ENCODE results near the gene RASA4B. TPM values are rescaled to one million over a fixed set of nuclear protein-coding genes. Genes with fewer than 3 reads are reported as not detected.
A peak's percentile ranks its signal among the peaks of the same experiment; 100 is the strongest.
"Not testable (repeated sequence)": the region's sequence is repeated elsewhere in the genome, so short reads cannot be mapped to it uniquely, and the experiment has no call there.

Gene RASA4B
- total RNA-seq, 1 donor from 2014 or later, result 12.3 TPM

DNA sequence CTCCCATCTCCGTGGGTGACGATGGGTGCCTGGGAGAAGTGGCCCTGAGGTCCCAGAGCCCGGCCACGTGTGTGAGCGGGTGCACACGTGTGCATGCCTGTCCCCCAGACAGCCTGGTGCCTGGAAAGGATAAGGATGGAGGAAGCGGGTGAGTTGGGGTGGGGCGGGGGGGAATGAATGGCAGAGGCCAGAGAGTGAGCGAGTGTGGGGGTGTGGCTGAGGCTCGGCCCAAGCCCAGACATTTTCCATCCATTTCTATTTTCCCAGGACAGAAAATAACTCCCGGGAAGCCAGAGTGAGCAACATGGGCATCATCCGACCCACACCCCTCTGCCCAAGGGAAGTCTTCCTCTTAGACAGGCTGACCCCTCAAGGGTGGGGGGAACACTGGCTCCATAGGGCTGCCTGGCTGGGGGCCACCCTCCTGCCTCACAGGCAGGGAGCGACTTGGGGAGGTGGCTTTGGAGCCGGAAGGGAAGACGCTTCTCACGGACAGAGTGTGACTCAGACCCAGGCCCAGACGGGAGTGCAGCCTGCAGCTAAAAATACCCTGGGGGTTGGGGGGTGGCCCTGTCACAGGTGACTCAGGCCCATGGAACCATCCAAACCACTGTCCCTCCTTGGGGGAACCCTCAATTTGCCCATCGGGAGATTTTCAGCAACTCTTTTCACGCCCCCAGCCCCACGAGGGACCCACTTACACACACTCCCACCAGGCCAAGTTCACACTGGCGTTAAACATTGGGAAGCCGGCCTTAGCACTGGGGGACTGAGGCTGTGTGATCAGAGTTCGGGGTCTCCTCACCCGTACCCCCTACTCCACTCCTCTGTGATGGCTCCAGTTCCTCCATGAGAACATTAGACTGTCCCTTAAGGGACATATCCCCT, 12.0 kb downstream of the RASA4B start:
- not testable (repeated sequence) for H3K27ac Mint-ChIP-seq (ENCODE audit: unreplicated experiment); DNase-seq (ENCODE audit: low spot score); H3K36me3 Mint-ChIP-seq (ENCODE audit: low read depth); H3K9me3 Mint-ChIP-seq (ENCODE audit: low read depth); H3K27me3 Mint-ChIP-seq (ENCODE audit: low read depth); H3K4me1 Mint-ChIP-seq (ENCODE audit: low read depth); H3K4me3 Mint-ChIP-seq (ENCODE audit: unreplicated experiment)

DNA sequence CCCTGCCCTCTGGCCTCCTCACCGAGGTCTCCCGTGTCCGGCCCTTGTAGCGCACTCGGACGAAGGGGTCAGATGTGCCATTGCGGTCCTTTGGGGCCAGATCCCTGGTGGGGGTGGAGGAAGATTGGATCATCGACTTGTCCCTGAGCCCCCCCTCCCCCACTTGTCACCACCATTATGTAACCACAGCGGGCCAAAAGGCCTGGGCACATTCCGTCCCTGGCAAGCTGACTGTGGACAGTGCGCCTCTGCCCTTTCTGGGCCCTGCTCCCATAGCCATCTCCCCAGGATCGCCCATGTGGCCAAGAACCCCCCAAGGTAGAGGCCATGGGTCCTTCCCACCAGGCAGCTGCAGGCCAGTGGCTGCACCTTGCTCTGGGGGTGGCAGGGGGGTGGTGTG, 14.4 kb downstream of the RASA4B start:
- not testable (repeated sequence) for DNase-seq (ENCODE audit: low spot score); H3K36me3 Mint-ChIP-seq (ENCODE audit: low read depth); H3K27ac Mint-ChIP-seq (ENCODE audit: unreplicated experiment); H3K4me1 Mint-ChIP-seq (ENCODE audit: low read depth); H3K4me3 Mint-ChIP-seq (ENCODE audit: unreplicated experiment); H3K9me3 Mint-ChIP-seq (ENCODE audit: low read depth); H3K27me3 Mint-ChIP-seq (ENCODE audit: low read depth)

DNA sequence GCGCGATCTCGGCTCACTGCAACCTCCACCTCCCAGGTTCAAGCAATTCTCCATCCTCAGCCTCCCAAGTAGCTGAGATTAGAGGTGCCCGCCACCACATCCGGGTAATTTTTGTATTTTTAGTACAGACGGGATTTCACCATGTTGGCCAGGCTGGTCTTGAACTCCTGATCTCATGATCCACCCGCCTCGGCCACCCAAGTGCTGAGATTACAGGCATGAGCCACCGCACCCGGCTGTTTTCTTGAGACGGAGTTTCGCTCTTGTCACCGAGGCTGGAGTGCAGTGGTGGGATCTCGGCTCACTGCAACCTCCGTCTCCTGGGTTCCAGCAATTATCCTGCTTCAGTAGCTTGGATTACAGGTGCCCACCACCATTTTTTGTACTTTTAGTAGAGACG, 19.3 kb downstream of the RASA4B start:
- not testable (repeated sequence) for H3K27ac Mint-ChIP-seq (ENCODE audit: unreplicated experiment); DNase-seq (ENCODE audit: low spot score); H3K9me3 Mint-ChIP-seq (ENCODE audit: low read depth); H3K27me3 Mint-ChIP-seq (ENCODE audit: low read depth); H3K4me3 Mint-ChIP-seq (ENCODE audit: unreplicated experiment); H3K4me1 Mint-ChIP-seq (ENCODE audit: low read depth); H3K36me3 Mint-ChIP-seq (ENCODE audit: low read depth)

DNA sequence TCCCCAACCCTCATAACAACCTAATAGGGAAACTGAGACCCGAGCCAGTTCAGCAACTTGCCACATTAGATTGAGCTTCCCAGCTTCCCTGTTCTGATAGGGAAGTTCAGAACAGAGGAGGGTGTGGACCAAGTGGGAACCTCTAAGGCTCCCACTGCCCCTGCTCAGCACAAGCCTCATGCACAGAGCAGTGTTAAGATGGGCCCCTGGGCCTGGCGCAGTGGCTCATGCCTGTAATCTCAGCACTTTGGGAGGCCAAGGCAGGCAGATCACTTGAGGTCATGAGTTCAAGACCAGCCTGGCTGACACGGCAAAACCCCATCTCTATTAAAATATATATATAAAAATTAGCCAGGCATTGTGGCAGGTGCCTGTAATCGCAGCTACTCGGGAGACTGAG, 20.3 kb downstream of the RASA4B start:
- H3K27ac Mint-ChIP-seq (ENCODE audit: unreplicated experiment); H3K27me3 Mint-ChIP-seq (ENCODE audit: low read depth); H3K4me1 Mint-ChIP-seq (ENCODE audit: low read depth); DNase-seq (ENCODE audit: low spot score); H3K9me3 Mint-ChIP-seq (ENCODE audit: low read depth); H3K36me3 Mint-ChIP-seq (ENCODE audit: low read depth); H3K4me3 Mint-ChIP-seq (ENCODE audit: unreplicated experiment): not testable (repeated sequence)

DNA sequence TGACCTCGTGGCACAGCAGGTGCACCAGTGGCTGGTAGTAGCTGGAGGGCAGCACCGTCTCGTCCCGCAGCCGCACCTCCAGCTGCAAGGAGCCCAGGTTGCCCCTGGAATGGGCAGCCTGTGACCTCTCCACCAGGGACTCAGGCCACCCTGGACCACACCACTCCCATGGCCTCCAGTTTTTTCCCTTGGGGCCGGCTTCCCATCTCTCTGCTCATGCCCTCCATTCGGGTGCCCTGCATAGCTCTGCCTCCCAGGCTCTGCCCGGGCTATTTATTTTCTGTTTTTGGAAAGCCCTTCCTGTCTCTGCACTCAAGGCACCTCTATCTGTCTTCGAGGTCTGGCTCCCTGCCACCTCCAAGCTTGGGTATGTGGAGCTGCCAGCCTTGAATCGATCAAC, 20.7 kb downstream of the RASA4B start:
- H3K36me3 Mint-ChIP-seq (ENCODE audit: low read depth); H3K27me3 Mint-ChIP-seq (ENCODE audit: low read depth); H3K4me1 Mint-ChIP-seq (ENCODE audit: low read depth); H3K9me3 Mint-ChIP-seq (ENCODE audit: low read depth); H3K27ac Mint-ChIP-seq (ENCODE audit: unreplicated experiment); H3K4me3 Mint-ChIP-seq (ENCODE audit: unreplicated experiment); DNase-seq (ENCODE audit: low spot score): not testable (repeated sequence)

DNA sequence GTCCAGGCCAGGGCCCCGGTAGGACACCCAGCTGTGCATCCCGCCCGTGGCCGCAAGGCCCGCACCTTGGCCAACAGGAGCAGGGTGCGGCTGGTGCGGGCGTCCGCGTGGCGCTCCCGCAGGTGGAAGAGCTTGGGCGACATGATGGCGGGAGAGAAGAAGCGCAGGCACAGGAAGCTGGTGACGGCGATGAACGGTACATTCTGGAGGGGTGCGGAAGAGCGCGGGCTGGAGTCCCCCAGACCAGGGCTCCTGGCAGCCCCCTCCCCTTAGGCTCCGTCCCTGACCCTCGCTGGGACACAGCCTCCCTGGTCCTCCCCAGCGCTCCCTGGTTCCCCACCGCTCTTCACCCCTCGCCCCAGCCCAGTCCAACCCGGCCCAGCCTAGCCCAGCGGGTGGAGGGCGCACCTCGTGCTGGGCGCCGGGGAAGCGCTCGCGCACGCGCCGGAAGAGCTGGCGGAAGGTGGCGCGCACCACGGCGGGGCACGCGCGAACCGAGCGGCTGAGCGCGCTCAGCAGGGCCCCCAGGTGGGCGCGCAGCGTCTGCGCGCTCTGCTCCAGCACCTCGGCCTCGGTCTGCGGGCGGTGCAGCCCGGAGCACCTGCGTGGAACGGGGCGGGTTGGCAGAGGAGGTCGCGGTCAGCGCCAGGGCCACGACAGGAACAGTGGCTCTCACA, 23.0 kb downstream of the RASA4B start:
- not testable (repeated sequence) for H3K4me3 Mint-ChIP-seq (ENCODE audit: unreplicated experiment); H3K27ac Mint-ChIP-seq (ENCODE audit: unreplicated experiment); DNase-seq (ENCODE audit: low spot score); H3K4me1 Mint-ChIP-seq (ENCODE audit: low read depth); H3K9me3 Mint-ChIP-seq (ENCODE audit: low read depth); H3K36me3 Mint-ChIP-seq (ENCODE audit: low read depth); H3K27me3 Mint-ChIP-seq (ENCODE audit: low read depth)

DNA sequence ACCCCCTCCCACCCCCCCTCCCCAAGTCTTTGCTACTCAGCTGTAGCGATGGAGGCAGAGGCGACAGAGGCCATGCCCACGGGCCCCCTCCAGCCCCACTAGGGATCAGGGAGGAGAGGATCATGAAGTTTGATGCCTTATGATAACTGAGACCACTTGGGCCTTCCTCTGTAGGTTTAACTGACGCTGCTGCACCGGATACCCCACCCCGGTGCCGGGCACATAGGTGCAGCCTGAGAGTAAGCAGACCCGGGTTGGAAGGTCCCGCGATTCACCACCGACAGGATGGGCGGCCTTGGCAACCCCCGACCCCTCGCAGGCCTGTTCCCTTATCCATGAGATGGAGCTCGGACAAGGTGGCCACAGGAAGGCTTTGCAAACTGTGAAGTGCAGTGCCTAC, 23.6 kb downstream of the RASA4B start:
- H3K4me1 Mint-ChIP-seq (ENCODE audit: low read depth); H3K27me3 Mint-ChIP-seq (ENCODE audit: low read depth); H3K4me3 Mint-ChIP-seq (ENCODE audit: unreplicated experiment): not testable (repeated sequence)

DNA sequence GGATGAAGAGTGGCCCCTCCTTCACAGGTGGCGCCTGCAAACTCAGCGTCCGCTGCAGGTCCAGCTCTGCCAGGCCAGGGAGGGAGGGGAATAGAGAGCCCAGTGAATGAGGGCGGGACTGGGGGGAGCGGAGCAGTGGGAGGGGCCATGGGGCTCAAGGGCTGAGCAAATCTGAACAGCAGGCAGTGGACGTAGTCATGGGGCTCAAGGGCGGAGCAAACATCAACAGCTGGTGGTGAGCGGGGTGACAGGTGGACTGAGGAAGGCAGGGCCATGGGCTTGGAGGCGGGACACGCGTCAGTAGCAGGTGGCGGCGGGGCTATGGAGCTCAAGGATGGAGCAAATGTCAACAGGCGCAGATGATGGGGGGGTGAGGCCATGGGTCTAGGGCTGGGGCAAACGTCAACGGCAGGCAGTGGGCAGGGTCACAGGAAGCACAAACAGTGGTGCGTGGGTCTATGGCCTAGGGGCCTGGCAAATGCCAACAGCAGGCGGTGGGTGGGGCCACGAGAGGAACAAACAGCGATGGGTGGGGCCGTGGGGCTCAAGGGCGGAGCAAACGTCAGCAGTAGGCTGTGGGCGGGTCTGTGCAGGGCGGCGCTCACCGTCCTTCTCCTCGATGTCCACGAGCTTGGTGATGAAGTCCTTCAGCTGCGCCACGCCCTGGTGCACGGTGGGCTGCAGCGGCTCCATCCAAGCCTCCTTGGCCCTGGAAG, 24.2 kb downstream of the RASA4B start:
- H3K36me3 Mint-ChIP-seq (ENCODE audit: low read depth); H3K4me3 Mint-ChIP-seq (ENCODE audit: unreplicated experiment); H3K9me3 Mint-ChIP-seq (ENCODE audit: low read depth); H3K4me1 Mint-ChIP-seq (ENCODE audit: low read depth); H3K27ac Mint-ChIP-seq (ENCODE audit: unreplicated experiment); DNase-seq (ENCODE audit: low spot score); H3K27me3 Mint-ChIP-seq (ENCODE audit: low read depth): not testable (repeated sequence)

More for the DNA sequence above, 23.6 kb downstream of the RASA4B start:
- DNase-seq (ENCODE audit: low spot score); H3K36me3 Mint-ChIP-seq (ENCODE audit: low read depth); H3K9me3 Mint-ChIP-seq (ENCODE audit: low read depth); H3K27ac Mint-ChIP-seq (ENCODE audit: unreplicated experiment): not testable (repeated sequence)

DNA sequence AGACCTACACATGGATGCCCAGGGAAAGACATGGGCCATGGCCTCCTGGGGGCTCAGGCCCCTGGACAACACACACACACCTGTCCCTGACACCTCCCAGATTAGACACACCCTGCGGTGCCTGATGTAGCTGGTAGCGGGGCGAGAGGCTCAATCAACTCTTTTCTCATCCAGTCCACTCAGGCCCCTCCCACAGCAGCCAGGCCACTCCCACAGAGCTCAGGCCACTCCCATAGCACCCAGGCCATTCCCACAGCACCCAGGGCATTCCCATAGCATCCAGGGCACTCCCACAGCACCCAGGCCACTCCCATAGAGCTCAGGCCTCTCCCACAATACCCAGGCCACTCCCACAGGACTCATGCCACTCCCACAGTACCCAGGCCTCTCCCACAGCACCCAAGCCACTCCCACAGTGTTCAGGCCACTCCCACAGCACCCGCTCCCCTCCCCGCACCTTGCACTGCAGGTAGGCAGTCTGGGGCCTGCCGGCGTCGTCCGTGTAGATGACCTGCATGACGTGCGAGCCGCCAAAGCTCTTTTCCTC, 27.0 kb downstream of the RASA4B start:
- H3K27me3 Mint-ChIP-seq (ENCODE audit: low read depth); H3K4me1 Mint-ChIP-seq (ENCODE audit: low read depth); H3K36me3 Mint-ChIP-seq (ENCODE audit: low read depth); H3K4me3 Mint-ChIP-seq (ENCODE audit: unreplicated experiment); H3K27ac Mint-ChIP-seq (ENCODE audit: unreplicated experiment); H3K9me3 Mint-ChIP-seq (ENCODE audit: low read depth): not testable (repeated sequence)
- DNase-seq (ENCODE audit: low spot score), result peak; percentile 37

DNA sequence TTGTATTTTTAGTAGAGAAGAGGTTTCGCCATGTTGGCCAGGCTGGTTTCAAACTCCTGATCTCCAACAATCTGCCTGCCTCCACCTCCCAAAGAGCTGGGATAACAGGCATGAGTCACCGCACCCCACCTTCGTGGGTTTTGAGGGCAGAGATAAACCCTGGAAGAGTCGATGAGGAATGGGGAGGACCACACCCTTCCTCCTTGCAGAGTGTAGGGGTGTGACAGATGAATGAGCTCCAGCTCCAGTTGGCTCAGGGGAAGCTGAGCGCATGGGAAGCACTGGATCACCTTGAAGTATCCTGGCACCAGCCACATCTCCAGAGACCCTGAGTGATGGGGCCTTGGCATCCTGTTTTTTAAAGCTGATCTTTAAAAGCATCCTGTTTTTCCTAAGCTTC, 33.3 kb downstream of the RASA4B start:
- H3K27ac Mint-ChIP-seq (ENCODE audit: unreplicated experiment); H3K9me3 Mint-ChIP-seq (ENCODE audit: low read depth); DNase-seq (ENCODE audit: low spot score); H3K27me3 Mint-ChIP-seq (ENCODE audit: low read depth); H3K36me3 Mint-ChIP-seq (ENCODE audit: low read depth); H3K4me3 Mint-ChIP-seq (ENCODE audit: unreplicated experiment); H3K4me1 Mint-ChIP-seq (ENCODE audit: low read depth): not testable (repeated sequence)

DNA sequence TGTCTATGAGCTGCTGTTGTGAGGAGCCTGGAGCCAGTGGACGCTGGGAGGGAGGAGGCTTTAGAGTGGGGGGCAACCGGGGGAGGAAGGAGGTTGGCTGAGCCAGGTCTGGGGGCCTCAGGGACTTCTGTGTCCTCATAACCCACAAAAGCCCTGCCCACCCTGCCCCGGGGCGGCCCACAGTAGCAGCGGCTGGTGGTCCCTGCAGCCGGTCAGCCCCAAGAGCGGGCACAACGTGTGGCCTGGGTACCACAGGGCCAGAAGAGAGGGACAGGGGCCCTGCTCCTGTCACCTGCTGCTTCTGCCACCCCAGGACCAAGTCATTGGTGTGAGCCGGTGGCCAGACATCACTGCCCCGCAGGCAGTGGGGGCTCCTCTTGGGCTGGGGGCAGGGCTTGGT, 35.6 kb downstream of the RASA4B start:
- not testable (repeated sequence) for H3K4me3 Mint-ChIP-seq (ENCODE audit: unreplicated experiment); H3K36me3 Mint-ChIP-seq (ENCODE audit: low read depth); H3K27me3 Mint-ChIP-seq (ENCODE audit: low read depth); H3K9me3 Mint-ChIP-seq (ENCODE audit: low read depth); H3K27ac Mint-ChIP-seq (ENCODE audit: unreplicated experiment); H3K4me1 Mint-ChIP-seq (ENCODE audit: low read depth)
- DNase-seq (ENCODE audit: low spot score), result peak; percentile 58

All from chondrocyte (in vitro differentiated cells).